Epithelial cell of prostate (primary cell): ENCODE measurements around the gene PAPOLA.
A peak's percentile ranks its signal among the peaks of the same experiment; 100 is the strongest.
"Not testable (repeated sequence)": the region's sequence is repeated elsewhere in the genome, so short reads cannot be mapped to it uniquely, and the experiment has no call there.

Experiments used
- DNase-seq: peaks from one replicate; pipeline ENCODE4 v3.0.0-alpha.2; 2011; ENCODE audit warnings: low read depth, low spot score
- H3K27ac ChIP-seq: fragments of 450-650 bp; 2 replicates; pipeline ENCODE4 v1.5.1; 2017; ENCODE audit warnings: mild to moderate bottlenecking

The PAPOLA gene

DNA sequence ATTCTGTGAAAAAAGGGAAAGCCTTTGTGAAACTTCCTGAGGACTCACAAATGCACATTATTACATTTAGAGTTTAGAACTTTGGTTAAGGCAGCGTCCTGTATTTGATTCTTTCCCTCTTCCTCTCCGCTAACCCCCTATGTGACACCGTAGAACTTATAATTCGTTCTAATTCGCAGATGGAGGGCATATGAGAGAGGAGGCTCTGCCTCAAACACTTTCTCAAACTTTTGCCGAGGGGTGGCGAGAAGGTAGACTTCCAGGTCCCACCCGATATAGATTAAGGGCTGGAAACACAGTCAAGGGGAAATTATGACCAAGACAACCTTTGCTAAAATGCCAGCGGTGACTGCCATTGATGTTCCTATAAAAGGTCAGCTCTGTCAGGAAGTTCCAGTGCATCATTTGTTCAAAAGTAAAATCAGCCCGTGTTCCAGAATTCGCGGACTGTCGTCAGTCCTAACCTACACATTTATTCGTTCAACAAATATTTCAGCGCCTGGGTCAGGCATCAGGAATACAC is 904 bp upstream of the PAPOLA start:
- DNase-seq, result no peak

DNA sequence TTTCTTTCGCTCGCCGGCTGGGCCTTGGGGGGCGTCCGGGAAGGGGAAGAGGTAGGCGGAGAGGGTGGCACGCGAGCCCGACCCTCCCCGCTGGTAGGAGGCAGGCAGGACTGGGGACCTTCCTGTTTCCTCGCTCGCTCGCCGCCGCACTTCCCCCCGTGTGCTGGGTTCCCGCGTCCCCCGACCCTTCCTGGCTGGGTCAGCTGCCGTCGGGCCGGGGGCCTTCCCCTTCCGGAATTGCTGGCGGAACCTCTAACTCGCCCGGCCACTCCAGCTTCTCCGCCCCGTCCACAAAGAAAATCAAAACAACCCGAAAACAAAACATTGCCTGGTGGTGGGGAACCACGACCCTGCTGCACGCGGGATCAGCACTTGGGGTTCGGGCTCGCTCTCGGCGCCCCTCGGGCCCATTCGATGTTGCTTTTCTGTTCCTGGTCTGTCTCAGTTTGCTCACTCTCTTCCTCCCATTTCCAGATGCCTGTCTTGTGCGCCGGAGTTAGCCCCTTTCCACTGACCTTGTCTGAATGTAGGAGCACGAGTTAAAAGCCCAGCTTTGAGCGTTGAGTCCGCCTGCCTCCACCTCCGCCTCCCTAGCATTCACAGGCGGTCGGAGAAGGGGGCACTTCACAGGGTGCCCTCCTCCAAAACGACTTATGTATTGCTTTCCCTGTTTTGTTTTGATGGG is 581 bp downstream of the PAPOLA start:
- peak overlapping the region; percentile 73 for H3K27ac ChIP-seq
- DNase-seq, result no peak

More for the DNA sequence above, 904 bp upstream of the PAPOLA start:
- H3K27ac ChIP-seq, result peak overlapping the region; percentile 73

DNA sequence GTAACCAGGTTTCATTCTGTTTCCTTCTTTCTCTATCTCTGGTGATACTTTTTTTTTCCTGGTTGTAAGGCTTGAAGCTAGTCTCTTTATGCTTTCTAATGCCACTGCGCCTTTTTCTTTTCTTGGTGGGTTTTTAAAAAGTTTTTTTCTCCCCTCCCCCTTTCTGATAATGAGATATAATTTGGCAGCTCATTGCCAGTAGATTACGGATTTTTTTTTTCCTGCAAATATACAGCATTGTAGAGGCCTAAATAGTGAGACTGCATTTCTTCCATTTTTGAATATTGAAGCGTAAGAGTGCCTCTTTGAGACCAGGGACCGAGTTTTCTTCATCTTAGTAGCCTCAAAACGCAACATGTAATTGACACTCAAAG is 1.1 kb downstream of the PAPOLA start:
- peak overlapping the region; percentile 73 for H3K27ac ChIP-seq
- no peak for DNase-seq

DNA sequence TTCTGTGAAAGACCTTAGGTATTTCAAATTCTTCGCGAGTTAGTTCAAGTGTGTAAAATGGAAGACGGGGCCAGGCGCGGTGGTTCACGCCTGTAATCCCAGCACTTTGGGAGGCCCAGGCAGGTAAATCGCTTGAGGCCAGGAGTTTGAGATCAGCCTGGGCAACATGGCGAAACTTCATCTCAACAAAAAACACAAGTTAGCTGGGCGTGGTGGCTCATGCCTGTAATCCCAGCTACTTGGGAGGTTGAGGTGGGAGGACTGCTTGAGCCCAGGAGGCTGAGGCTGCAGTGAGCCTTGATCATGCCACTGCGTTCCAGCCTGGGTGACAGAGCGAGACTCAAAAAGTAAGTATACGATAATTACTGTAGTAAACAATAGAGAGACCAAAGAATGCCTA is 2.2 kb downstream of the PAPOLA start:
- not testable (repeated sequence) for H3K27ac ChIP-seq, DNase-seq

DNA sequence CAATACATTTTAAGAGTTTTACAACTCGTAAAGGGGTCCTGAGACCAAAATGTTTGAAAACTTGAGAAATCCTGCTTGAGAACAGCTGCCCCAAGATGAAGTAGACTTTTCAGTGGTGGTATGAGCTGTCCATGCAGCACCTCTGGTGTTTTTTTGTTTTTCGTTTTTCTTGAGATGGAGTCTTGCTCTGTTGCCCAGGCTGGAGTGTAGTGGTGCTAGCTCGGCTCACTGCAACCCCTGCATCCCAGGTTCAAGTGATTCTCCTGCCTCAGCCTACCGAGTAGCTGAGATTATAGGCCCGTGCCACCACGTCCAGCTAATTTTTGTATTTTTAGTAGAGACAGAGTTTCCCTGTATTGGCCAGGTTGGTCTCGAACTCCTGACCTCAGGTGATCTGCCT is 5.5 kb downstream of the PAPOLA start:
- no peak for DNase-seq
- H3K27ac ChIP-seq, result no peak overlapping the region

DNA sequence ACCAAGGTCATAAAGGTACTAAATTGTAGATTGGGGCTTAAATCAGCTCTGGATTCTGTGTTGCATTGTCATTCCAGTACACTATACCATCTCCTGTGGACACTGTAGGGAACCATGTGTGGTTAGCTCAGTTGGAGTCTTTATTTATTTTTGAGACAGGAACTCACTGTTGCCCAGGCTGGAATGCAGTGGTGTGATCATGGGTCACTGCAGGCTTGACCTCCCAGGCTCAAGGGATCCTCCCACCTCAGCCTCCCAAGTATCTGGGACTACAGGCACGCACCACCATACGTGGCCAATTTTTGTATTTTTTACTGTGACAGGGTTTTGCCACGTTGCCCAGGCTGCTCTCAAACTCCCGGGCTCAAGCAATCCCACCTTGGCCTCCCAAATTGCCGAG is 6.7 kb downstream of the PAPOLA start:
- no peak for DNase-seq
- no peak overlapping the region for H3K27ac ChIP-seq

DNA sequence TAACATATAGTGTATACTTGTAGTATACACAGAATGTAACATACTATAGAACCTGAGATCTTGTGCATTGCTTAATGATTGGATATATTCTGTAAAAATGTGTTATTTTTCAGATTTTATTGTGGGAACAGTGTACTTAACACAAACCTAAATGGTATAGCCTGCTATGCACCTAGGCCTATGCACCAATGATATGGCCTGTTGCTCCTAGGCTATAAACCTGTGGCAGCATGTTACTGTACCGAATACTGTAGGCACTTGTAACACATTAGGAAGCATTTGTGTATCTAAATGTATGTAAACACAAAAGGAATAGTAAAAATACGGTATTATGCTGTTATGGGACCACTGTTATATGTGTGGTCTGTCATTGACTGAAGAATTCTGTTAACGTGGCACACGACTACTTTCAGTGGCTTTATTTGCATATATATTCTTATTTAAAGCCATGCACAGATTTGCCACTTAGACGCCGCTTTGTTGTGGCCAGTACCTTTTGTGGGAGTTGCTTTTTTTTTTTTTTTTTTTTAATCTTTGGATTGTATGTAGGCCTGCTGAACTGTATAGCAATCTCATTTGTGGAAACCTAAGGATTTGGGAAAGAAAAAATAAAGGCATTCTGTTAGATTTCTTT is 7.4 kb downstream of the PAPOLA start:
- no peak overlapping the region for H3K27ac ChIP-seq
- no peak for DNase-seq

DNA sequence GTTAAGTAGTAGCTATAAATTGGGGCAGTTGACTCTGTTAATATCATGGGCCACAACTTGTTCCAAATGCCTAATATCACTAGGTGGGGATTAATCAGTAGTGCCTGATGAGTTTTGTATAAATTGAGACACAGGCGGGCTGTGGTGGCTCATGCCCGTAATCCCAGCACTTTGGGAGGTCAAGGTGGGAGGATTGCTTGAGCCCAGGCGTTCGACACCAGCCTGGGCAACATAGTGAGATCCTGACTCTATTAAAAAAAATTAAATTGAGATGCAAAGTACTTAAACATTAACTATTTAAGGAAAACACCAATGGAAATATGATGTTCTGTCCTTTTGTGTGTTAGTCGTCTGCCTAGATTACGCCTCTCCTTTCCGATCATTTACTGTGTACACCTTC is 9.0 kb downstream of the PAPOLA start:
- no peak overlapping the region for H3K27ac ChIP-seq
- DNase-seq, result no peak

DNA sequence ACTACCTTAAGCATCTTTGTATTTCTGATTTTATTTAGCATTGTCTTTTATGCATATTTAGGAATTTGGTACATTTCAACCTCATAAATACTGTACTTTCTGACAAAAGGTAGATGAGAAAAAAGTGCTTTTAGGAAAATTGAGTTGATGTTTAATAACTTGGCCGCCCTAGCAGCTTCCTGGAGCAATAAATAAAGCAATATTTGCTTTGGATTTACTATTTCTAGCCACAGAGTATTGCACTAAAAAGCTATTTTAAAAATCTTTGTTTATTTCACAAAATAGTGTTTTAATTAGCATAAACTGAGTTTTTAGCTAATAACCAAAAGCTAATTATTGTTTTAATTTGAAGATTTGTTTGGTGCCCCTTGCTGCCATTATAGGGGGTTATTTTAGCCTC is 9.5 kb downstream of the PAPOLA start:
- no peak for DNase-seq
- no peak overlapping the region for H3K27ac ChIP-seq

DNA sequence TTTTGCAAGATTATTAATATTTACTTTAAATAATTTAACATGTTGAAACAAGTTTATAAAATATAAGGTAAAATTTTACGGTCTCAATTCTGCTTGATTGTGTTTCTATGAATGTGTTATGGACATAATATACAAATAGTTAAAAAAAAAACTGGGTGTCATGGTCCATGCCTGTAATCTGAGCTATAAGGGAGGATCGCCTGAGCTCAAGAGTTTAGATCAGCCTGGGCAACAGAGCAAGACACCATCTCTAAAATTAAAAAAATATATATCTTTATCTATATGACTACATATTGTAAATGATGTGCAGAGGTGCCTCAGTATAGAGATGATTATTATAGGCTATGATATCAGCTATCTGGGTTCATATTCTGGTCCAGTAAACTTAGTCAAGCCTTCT is 9.9 kb downstream of the PAPOLA start:
- DNase-seq, result no peak
- H3K27ac ChIP-seq, result no peak overlapping the region

DNA sequence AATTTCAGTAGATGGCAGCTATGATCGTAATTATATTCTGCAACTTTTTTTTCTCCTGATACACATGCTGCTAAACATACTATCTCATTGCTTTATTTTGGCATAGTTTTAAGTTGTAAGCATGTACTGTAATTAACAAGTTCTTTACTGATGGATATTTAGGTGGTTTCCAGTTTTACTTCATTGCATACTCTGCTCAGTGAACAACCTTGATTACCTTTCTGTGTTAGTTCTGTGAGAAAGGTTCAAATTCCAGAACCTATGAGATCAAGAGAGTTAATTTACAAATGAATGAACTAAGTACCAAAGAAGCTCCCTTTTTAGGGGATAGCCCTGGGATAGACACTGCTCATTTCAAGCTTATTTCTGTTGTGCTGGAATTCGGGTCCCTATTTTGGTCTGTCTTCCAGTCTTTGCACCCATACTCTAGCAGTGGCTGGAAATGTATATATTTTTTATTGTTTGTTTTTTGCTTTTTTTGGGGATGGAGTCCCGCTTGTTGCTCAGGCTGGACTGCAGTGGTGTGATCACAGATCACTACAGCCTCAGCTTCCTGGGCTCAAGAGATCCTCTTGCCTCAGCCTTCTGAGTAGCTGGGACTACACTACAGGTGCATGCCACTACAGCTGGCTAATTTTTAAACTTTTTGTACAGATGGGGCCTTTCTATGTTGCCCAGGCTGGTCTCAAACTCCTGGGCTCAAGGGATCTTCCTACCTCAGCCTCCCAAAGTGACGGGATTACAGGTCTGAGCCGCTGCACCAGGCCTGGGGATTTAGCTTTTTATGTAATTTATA is 10.6 kb downstream of the PAPOLA start:
- no peak for DNase-seq
- no peak overlapping the region for H3K27ac ChIP-seq

DNA sequence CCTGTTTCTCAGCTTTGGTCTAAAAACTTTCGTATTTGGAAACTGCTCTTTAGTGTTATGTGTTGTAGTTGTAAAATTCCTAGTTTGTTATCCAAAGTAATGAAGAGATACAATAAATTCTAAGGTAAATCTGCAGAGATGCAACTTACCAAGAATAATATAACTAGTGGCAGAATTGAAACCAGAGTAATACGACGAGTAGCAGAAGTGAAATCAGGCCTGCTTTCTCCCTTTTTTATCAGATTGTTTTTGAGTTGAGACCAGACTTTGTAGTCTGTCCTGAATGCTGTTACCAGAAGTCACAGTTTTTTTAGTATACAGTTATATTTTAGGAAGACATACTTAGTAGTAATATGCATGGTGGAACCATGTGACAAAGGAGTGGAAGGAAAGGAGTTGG is 12.5 kb downstream of the PAPOLA start:
- H3K27ac ChIP-seq, result no peak overlapping the region
- DNase-seq, result no peak

DNA sequence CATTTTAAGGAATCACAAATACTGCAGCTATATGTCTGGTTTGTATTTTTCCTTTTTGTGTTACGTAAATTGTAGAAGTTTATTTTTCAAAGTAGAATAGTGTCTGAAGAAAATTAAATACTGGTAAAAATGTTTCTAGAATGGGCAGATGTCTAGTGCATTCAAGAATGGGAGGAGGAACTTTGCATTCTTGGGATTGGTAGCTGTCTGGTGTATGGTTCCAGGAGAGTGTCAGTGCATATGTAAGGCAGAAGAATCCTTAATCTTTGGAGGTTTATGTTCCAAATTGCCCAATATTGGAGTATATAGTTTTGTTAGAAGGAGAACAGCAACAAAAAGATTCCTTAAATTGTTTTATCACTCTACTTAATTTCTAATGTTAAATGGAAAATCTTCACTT is 13.5 kb downstream of the PAPOLA start:
- no peak overlapping the region for H3K27ac ChIP-seq
- no peak for DNase-seq

DNA sequence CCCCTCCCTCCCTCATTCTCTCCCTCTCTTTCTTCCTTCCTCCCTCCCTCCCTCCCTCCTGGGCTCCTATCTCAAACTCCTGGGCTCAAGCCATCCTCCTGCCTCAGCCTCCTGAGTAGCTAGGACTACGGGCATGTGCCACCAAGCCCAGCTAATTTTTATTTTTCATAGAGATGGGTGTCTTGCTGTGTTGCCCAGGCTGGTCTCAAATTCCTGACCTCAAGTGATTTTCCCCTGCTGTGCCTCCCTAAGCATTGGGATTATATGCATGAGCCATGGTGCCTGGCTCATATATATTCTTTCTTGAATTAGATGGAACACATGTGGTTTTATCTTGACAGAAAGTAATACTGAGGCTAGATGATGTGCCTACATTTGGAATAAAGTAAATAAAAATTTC is 14.2 kb downstream of the PAPOLA start:
- no peak for DNase-seq
- no peak overlapping the region for H3K27ac ChIP-seq

DNA sequence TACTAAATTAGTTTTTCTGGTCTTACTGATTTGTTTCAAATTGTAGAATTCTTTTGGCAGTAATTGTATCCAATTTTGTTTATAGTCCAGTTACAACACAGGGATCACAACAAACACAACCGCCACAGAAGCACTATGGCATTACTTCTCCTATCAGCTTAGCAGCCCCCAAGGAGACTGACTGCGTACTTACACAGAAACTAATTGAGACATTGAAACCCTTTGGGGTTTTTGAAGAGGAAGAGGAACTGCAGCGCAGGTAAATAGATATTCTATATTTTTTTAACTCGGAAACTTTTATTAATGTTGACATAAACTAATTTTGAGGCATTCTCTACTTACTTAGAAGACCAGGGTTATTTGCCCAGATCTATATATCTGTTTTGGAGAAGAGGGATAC is 17.8 kb downstream of the PAPOLA start:
- H3K27ac ChIP-seq, result no peak overlapping the region
- DNase-seq, result no peak

DNA sequence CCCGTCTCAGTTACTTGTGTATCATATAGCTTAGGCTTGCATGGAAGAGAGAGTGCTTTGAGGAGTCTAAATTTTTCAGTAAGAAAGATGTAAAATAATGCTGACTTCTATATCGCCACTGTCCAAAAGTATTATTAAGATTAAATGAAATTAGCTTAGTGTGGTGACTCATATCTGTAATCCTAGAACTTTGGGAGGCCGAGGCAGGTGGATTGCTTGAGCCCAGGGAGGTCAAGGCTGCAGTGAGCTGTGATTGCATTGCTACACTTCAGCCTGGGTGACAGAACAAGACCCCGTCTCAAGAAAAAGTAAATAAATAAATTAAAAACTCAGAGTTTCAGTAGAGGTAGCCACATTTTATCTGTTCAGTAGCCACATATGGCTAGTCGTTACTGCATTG is 23.3 kb downstream of the PAPOLA start:
- H3K27ac ChIP-seq, result no peak overlapping the region
- DNase-seq, result no peak

DNA sequence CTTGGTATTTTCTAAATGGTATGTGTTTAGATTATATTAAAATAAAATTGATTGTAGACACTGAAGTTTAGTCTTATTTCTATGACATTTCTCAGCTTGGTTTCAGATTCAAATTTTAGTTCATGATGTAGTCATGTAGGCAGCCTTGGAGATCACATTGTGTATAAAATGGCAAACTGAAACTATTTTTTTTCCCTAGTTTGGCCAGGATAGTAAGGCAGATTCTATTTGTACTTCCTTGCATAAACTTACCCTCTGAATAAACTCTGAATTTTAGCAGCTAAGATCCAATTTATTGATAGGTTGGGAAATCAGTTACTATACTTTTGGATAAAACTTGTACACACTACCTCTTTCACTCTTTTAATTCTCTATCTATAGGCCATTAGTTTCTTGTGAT is 30.4 kb downstream of the PAPOLA start:
- no peak for DNase-seq
- no peak overlapping the region for H3K27ac ChIP-seq

DNA sequence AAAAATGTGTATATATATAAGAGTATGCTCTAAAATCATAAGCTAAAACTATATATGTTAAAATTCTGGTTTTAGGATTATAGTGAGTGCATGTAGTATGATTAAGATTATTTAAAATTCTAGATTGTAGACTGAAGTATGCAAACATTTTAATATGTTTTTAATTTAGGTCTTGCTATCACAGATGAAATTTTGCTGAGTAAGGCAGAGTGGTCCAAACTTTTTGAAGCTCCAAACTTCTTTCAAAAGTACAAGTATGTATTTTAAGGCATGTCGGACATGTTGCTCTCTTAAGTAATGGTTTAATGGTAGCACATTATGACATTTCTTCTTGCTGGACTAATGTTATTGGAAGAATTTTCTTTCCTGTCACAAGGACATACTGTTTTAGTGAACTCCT is 34.6 kb downstream of the PAPOLA start:
- DNase-seq, result no peak
- H3K27ac ChIP-seq, result no peak overlapping the region

DNA sequence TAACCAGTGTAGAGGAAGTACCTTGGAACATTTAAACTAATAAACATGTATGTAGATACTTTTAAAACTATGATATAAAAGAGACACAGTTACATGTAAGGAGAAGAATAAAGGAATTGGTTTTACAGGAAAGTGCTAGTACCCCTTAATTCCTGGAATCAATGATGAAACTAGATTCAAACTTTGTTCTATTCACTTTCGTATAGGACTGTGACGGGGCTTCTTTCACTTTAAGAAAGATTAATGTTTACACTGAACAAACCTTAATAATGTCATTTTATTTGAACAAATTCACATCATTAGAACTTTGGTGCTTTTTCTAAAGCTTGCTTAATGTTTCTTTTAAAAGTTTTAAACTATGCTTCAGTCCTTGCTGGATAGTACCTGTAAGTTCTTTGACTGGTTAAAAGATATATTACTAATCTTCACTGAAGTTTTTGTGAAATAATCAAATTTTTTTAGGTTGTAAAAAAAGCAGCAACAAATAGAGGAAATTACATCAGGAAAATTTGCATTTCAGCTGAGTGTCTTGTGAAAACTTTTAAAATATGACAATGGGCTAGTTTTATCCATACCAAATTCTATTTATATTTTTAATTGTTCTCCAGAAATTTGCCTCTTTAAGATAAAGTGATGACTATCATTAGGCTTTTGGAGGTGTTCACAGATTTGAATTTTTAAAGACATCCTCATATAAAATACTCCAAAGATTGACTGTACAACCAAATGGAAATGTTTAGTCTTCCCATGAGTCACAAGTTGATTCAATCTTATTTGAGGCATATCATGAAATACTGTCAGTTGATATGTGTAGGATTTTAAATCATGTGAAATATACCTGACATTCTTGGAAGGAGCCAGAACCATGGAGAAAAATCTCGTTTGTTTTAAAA is 36.2 kb downstream of the PAPOLA start:
- H3K27ac ChIP-seq, result peak overlapping the region; percentile 22
- DNase-seq, result no peak

DNA sequence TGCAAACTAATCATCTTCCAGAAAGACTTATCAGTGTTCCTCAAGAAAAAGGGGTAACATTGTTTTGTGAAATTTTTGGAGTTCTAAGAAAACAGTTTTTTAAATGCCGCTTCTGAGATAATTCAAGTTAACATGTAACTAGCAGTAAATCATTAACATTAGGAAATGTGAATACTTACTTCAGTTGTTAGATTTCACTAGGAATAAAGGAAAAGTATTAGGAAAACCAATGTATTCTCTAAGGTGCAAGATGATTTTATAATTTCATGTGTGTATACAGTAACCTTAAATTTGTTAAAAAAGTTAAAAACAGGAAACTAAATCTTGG is 36.8 kb downstream of the PAPOLA start:
- H3K27ac ChIP-seq, result peak overlapping the region; percentile 22

More for the DNA sequence above, 36.8 kb downstream of the PAPOLA start:
- DNase-seq, result no peak
